WTC11 (cell line): ENCODE measurements around the gene CERT1. TPM values are rescaled to one million over a fixed set of nuclear protein-coding genes. Genes with fewer than 3 reads are reported as not detected.
A peak's percentile ranks its signal among the peaks of the same experiment; 100 is the strongest.

ENCODE experiments used
- ATAC-seq: fragments of 200-7000 bp; cut with Tn5 transposase; 2 replicates; pipeline ENCODE4 v1.10.0; 2021; ENCODE audit warnings: mild to moderate bottlenecking, moderate library complexity
- CTCF ChIA-PET: fragments of 300-600 bp; sonication (Branson Sonifier 250); formaldehyde crosslinking; loops from one replicate; lab custom pipeline; 2021; ENCODE audit warnings: antibody characterized with exemption; lab: Charles Lee
- POLR2A ChIA-PET: fragments of 350-600 bp; sonication (Branson Sonifier 250); formaldehyde crosslinking; loops from one replicate; lab custom pipeline; 2021; ENCODE audit warnings: antibody characterized with exemption; lab: Charles Lee
- DNase-seq: peaks from one replicate; pipeline ENCODE4 v3.0.0; 2021; ENCODE audit warnings: low spot score
- H3K27ac Mint-ChIP-seq: 2 replicates; pipeline ENCODE4 v1.8.0; 2021; ENCODE audit warnings: mixed read lengths
- H3K27me3 Mint-ChIP-seq: 2 replicates; pipeline ENCODE4 v1.8.0; 2021; ENCODE audit warnings: low read depth, mild to moderate bottlenecking, moderate library complexity, mixed read lengths
- H3K36me3 Mint-ChIP-seq: 2 replicates; pipeline ENCODE4 v1.8.0; 2021; ENCODE audit warnings: mixed read lengths
- H3K4me1 Mint-ChIP-seq: 2 replicates; pipeline ENCODE4 v1.8.0; 2022; ENCODE audit warnings: mixed read lengths
- H3K4me3 Mint-ChIP-seq: 2 replicates; pipeline ENCODE4 v1.8.0; 2021; ENCODE audit warnings: mild to moderate bottlenecking, moderate library complexity, mixed read lengths
- H3K9me3 Mint-ChIP-seq: 2 replicates; pipeline ENCODE4 v1.8.0; 2021; ENCODE audit warnings: mixed read lengths
- AR ChIP-seq: fragments of 250-450 bp; sonication (Bioruptor Pico); IDR thresholded peaks from 2 replicates; pipeline ENCODE4 v1.9.0; 2021; ENCODE audit warnings: mild to moderate bottlenecking
- ESRRA ChIP-seq: sonication (generic); formaldehyde crosslinking; IDR thresholded peaks from 2 replicates; pipeline ENCODE4 v1.8.1; 2022; ENCODE audit warnings: mild to moderate bottlenecking, missing genetic modification reagents, borderline replicate concordance
- FOXK1 ChIP-seq: sonication (generic); formaldehyde crosslinking; IDR thresholded peaks from 2 replicates; pipeline ENCODE4 v1.8.0; 2022; ENCODE audit warnings: mild to moderate bottlenecking, moderate library complexity, missing genetic modification reagents
- GABPB1 ChIP-seq: sonication (generic); formaldehyde crosslinking; IDR thresholded peaks from 2 replicates; pipeline ENCODE4 v1.8.1; 2023; ENCODE audit warnings: mild to moderate bottlenecking, missing genetic modification reagents
- GTF2I ChIP-seq: fragments of 250-450 bp; sonication (Bioruptor Pico); conservative IDR thresholded peaks from 2 replicates; pipeline ENCODE4 v1.4.0; 2021; ENCODE audit warnings: mild to moderate bottlenecking
- IRF1 ChIP-seq: sonication (generic); formaldehyde crosslinking; IDR thresholded peaks from 2 replicates; pipeline ENCODE4 v1.8.0; 2023; ENCODE audit warnings: missing genetic modification reagents
- JUN ChIP-seq: sonication (generic); formaldehyde crosslinking; IDR thresholded peaks from 2 replicates; pipeline ENCODE4 v1.8.0; 2023; ENCODE audit warnings: mild to moderate bottlenecking, missing genetic modification reagents
- KAT7 ChIP-seq: sonication (generic); formaldehyde crosslinking; IDR thresholded peaks from 2 replicates; pipeline ENCODE4 v1.8.1; 2023; ENCODE audit warnings: missing genetic modification reagents, mild to moderate bottlenecking, borderline replicate concordance
- NFYB ChIP-seq: sonication (generic); formaldehyde crosslinking; conservative IDR thresholded peaks from 2 replicates; pipeline ENCODE4 v1.8.0; 2022; ENCODE audit warnings: low read depth, missing genetic modification reagents
- PRRX2 ChIP-seq: fragments of 250-450 bp; sonication (Bioruptor Pico); IDR thresholded peaks from 2 replicates; pipeline ENCODE4 v1.8.0; 2021; ENCODE audit warnings: mild to moderate bottlenecking
- SMAD3 ChIP-seq: sonication (generic); formaldehyde crosslinking; IDR thresholded peaks from 2 replicates; pipeline ENCODE4 v1.8.0; 2022; ENCODE audit warnings: missing genetic modification reagents, mild to moderate bottlenecking, borderline replicate concordance
- TEAD4 ChIP-seq: sonication (generic); formaldehyde crosslinking; IDR thresholded peaks from 2 replicates; pipeline ENCODE4 v1.8.0; 2022; ENCODE audit warnings: mild to moderate bottlenecking, missing genetic modification reagents
- ZNF121 ChIP-seq: sonication (generic); formaldehyde crosslinking; IDR thresholded peaks from 2 replicates; pipeline ENCODE4 v1.8.0; 2023; ENCODE audit warnings: missing genetic modification reagents
- ZNF219 ChIP-seq: sonication (generic); formaldehyde crosslinking; IDR thresholded peaks from 2 replicates; pipeline ENCODE4 v1.8.0; 2023; ENCODE audit warnings: missing genetic modification reagents, mild to moderate bottlenecking, borderline replicate concordance
- ZNF232 ChIP-seq: sonication (generic); formaldehyde crosslinking; IDR thresholded peaks from 2 replicates; pipeline ENCODE4 v1.8.0; 2022; ENCODE audit warnings: mild to moderate bottlenecking, missing genetic modification reagents
- ZNF263 ChIP-seq: sonication (generic); formaldehyde crosslinking; IDR thresholded peaks from 2 replicates; pipeline ENCODE4 v1.8.1; 2022; ENCODE audit warnings: low read depth, mild to moderate bottlenecking, moderate library complexity, missing genetic modification reagents
- ZNF317 ChIP-seq: sonication (generic); formaldehyde crosslinking; IDR thresholded peaks from 2 replicates; pipeline ENCODE4 v1.8.1; 2023; ENCODE audit warnings: low read depth, mild to moderate bottlenecking, moderate library complexity, missing genetic modification reagents, borderline replicate concordance
- ZNF423 ChIP-seq: fragments of 250-450 bp; sonication (Bioruptor Pico); IDR thresholded peaks from 2 replicates; pipeline ENCODE4 v2.1.2; 2022; ENCODE audit warnings: mild to moderate bottlenecking, moderate library complexity
- total RNA-seq: library from RNA; stranded (reverse); gene quantifications from 3 replicates; pipeline ENCODE4 v1.2.3, GENCODE V29; 2021
- TF ChIP-seq, protein P1 (sequence below): fragments of 250-450 bp; sonication (Bioruptor Pico); IDR thresholded peaks from 2 replicates; pipeline ENCODE4 v1.9.0; 2021; ENCODE audit warnings: moderate library complexity, mild to moderate bottlenecking, inconsistent platforms, borderline replicate concordance
- TF ChIP-seq, protein P2 (sequence below): sonication (generic); formaldehyde crosslinking; conservative IDR thresholded peaks from 2 replicates; pipeline ENCODE4 v1.8.1; 2022; ENCODE audit warnings: mild to moderate bottlenecking, missing genetic modification reagents
- TF ChIP-seq, protein P3 (sequence below): sonication (generic); formaldehyde crosslinking; IDR thresholded peaks from 2 replicates; pipeline ENCODE4 v1.8.0; 2022; ENCODE audit warnings: mild to moderate bottlenecking, missing genetic modification reagents
- TF ChIP-seq, protein P4 (sequence below): fragments of 250-450 bp; sonication (Bioruptor Pico); IDR thresholded peaks from 2 replicates; pipeline ENCODE4 v1.9.0; 2021; ENCODE audit warnings: mild to moderate bottlenecking, borderline replicate concordance
- TF ChIP-seq, protein P5 (sequence below): sonication (generic); formaldehyde crosslinking; IDR thresholded peaks from 2 replicates; pipeline ENCODE4 v1.8.0; 2022; ENCODE audit warnings: mild to moderate bottlenecking, missing genetic modification reagents

The CERT1 gene
- total RNA-seq, 1 experiment from 2014 or later, result 50.8 TPM

DNA sequence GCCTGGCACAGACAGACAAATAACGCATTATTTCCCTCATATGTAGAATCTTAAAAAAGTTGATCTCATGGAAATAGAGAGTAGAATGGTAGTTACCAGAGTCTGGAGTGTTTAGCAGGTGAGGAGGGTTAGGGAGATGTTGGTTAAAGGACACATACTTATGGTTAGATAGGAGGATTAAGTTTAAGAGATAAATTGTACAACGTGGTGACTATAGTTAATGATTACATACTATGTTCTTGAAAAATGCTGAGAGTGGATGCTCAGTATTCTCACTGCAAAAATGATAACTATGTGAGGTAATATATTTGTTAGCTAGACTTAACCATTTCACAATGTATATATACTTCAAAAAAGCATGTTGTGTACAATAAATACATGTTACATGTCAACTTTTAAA is 38.0 kb downstream of the CERT1 start:
- Mint-ChIP-seq H3K27me3 (no peaks in the 10 kb centered on the region), H3K36me3 (peaks cover 7% of the 10 kb centered on the region), H3K9me3 (peaks cover 25% of the 10 kb centered on the region), H3K4me3 (no peak overlapping the region)
- no peak for ATAC-seq
- no peak for TF ChIP-seq GTF2I (CRISPR knock-in tag)
- TF ChIP-seq ZNF232 (CRISPR knock-in tag), result no peak
- no peak for TF ChIP-seq AR (CRISPR knock-in tag)
- no peak for TF ChIP-seq SMAD3 (CRISPR knock-in tag)
- TF ChIP-seq ESRRA (CRISPR knock-in tag), result no peak
- no peak for TF ChIP-seq ZNF423
- no peak for TF ChIP-seq ZNF317 (CRISPR knock-in tag)
- TF ChIP-seq, protein P1, sequence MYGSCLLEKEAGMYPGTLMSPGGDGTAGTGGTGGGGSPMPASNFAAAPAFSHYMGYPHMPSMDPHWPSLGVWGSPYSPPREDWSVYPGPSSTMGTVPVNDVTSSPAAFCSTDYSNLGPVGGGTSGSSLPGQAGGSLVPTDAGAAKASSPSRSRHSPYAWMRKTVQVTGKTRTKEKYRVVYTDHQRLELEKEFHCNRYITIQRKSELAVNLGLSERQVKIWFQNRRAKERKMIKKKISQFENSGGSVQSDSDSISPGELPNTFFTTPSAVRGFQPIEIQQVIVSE (CRISPR knock-in tag), result no peak
- TF ChIP-seq NFYB, result no peak
- TF ChIP-seq ZNF263 (CRISPR knock-in tag), result no peak
- TF ChIP-seq GABPB1 (CRISPR knock-in tag), result no peak
- TF ChIP-seq FOXK1 (CRISPR knock-in tag), result no peak
- no peak for TF ChIP-seq ZNF219
- TF ChIP-seq TEAD4, result no peak
- TF ChIP-seq, protein P2, sequence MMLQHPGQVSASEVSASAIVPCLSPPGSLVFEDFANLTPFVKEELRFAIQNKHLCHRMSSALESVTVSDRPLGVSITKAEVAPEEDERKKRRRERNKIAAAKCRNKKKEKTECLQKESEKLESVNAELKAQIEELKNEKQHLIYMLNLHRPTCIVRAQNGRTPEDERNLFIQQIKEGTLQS (CRISPR knock-in tag), result no peak
- TF ChIP-seq, protein P3, sequence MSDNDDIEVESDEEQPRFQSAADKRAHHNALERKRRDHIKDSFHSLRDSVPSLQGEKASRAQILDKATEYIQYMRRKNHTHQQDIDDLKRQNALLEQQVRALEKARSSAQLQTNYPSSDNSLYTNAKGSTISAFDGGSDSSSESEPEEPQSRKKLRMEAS (CRISPR knock-in tag), result no peak
- no peak for TF ChIP-seq JUN (CRISPR knock-in tag)
- no peak for TF ChIP-seq IRF1 (CRISPR knock-in tag)
- TF ChIP-seq, all 79 proteins: peak for 0
- CTCF ChIA-PET, result no interaction called here
- POLR2A ChIA-PET, result no interaction called here
- no peak for DNase-seq
- Mint-ChIP-seq H3K4me1 (peaks cover 47% of the 10 kb centered on the region), H3K27ac (peak overlapping the region; percentile 64)

DNA sequence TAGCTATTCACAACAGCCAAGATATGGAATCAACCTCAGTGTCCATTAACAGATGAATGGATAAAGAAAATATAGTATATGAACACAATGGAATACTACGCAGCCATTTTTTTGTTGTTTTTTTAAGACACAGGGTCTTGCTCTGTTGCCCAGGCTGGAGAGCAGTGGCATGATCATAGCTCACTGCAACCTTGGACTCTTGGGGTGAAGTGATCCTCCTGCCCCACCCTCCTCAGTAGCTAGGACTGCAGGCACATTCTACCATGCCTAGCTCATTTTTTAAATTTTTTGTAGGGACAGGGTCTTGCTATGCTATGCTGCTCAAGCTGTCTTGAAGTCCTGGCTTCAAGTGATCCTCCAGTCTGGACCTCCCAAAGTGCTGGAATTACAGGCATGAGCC is 38.5 kb downstream of the CERT1 start:
- peaks cover 45% of the 10 kb centered on the region for H3K4me1 Mint-ChIP-seq
- ChIA-PET CTCF (no interaction called here), POLR2A (no interaction called here)
- peaks cover 7% of the 10 kb centered on the region for H3K36me3 Mint-ChIP-seq
- no peak for DNase-seq
- peaks cover 25% of the 10 kb centered on the region for H3K9me3 Mint-ChIP-seq
- no peak overlapping the region for H3K4me3 Mint-ChIP-seq
- H3K27me3 Mint-ChIP-seq, result no peaks in the 10 kb centered on the region
- no peak overlapping the region for H3K27ac Mint-ChIP-seq
- no peak for ATAC-seq
- TF ChIP-seq ZNF121 (peak; percentile 76), KAT7 (CRISPR knock-in tag) (no peak)
- TF ChIP-seq, all 79 proteins: peak for 1

GRCh38 chr5:75471193-75471592 is 40.2 kb downstream of the CERT1 start:
- Mint-ChIP-seq H3K4me1 (peaks cover 39% of the 10 kb centered on the region), H3K4me3 (no peak overlapping the region), H3K9me3 (peaks cover 25% of the 10 kb centered on the region), H3K36me3 (peaks cover 7% of the 10 kb centered on the region), H3K27me3 (no peaks in the 10 kb centered on the region), H3K27ac (no peak overlapping the region)
- ChIA-PET POLR2A (no interaction called here), CTCF (no interaction called here)
- ATAC-seq (no peak), DNase-seq (no peak)
- TF ChIP-seq PRRX2 (no peak), ZNF263 (CRISPR knock-in tag) (no peak)
- TF ChIP-seq, protein P4, sequence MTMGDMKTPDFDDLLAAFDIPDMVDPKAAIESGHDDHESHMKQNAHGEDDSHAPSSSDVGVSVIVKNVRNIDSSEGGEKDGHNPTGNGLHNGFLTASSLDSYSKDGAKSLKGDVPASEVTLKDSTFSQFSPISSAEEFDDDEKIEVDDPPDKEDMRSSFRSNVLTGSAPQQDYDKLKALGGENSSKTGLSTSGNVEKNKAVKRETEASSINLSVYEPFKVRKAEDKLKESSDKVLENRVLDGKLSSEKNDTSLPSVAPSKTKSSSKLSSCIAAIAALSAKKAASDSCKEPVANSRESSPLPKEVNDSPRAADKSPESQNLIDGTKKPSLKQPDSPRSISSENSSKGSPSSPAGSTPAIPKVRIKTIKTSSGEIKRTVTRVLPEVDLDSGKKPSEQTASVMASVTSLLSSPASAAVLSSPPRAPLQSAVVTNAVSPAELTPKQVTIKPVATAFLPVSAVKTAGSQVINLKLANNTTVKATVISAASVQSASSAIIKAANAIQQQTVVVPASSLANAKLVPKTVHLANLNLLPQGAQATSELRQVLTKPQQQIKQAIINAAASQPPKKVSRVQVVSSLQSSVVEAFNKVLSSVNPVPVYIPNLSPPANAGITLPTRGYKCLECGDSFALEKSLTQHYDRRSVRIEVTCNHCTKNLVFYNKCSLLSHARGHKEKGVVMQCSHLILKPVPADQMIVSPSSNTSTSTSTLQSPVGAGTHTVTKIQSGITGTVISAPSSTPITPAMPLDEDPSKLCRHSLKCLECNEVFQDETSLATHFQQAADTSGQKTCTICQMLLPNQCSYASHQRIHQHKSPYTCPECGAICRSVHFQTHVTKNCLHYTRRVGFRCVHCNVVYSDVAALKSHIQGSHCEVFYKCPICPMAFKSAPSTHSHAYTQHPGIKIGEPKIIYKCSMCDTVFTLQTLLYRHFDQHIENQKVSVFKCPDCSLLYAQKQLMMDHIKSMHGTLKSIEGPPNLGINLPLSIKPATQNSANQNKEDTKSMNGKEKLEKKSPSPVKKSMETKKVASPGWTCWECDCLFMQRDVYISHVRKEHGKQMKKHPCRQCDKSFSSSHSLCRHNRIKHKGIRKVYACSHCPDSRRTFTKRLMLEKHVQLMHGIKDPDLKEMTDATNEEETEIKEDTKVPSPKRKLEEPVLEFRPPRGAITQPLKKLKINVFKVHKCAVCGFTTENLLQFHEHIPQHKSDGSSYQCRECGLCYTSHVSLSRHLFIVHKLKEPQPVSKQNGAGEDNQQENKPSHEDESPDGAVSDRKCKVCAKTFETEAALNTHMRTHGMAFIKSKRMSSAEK, result no peak
- TF ChIP-seq, protein P3 (CRISPR knock-in tag), result no peak
- TF ChIP-seq, protein P5, sequence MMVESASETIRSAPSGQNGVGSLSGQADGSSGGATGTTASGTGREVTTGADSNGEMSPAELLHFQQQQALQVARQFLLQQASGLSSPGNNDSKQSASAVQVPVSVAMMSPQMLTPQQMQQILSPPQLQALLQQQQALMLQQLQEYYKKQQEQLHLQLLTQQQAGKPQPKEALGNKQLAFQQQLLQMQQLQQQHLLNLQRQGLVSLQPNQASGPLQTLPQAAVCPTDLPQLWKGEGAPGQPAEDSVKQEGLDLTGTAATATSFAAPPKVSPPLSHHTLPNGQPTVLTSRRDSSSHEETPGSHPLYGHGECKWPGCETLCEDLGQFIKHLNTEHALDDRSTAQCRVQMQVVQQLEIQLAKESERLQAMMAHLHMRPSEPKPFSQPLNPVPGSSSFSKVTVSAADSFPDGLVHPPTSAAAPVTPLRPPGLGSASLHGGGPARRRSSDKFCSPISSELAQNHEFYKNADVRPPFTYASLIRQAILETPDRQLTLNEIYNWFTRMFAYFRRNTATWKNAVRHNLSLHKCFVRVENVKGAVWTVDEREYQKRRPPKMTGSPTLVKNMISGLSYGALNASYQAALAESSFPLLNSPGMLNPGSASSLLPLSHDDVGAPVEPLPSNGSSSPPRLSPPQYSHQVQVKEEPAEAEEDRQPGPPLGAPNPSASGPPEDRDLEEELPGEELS (CRISPR knock-in tag), result no peak
